HG03025 (cell line): ENCODE data around the gene RRP7A.
"Not testable (repeated sequence)": the region's sequence is repeated elsewhere in the genome, so short reads cannot be mapped to it uniquely, and the experiment has no call there.

Source experiments
- ATAC-seq: cut with Tn5 transposase; IDR thresholded peaks from one replicate; pipeline ENCODE4 v1.9.1; 2021; ENCODE audit warnings: mild to moderate bottlenecking, moderate library complexity; ENCODE audit not compliant: unreplicated experiment, low FRiP score

The RRP7A gene

DNA sequence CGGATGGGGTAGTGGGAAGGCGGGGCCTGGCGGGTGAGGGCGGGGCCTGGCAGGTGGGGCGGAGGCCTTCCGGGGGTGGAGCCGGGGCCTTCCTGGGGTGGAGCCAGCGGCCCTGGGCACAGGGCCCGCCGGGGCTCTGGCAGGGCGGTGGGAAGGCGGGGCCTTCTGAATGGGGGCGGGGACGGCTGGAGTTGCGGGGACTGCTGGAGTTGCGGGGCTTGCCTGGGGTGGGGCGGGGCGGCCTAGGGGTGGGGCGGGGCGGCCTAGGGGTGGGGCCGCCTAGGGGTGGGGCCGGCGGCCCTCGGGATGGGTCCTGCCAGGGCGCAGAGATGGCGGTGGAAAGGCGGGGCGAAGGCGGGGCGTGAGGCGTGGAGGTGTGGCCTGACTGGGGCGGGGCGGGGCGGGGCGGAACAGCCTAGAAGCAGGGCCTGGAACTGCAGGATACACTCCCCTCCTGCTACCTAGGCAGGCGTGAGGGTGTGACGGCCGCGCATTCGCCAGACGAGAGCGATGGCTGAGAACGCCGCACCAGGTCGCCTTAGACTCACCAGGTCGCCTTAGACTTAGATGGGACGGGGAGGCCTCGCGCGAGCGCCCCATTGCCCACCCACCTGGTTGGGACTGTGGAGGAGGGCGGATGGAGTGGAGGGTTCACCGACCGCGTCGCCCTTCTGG is 19.3 kb downstream of the RRP7A start:
- ATAC-seq: peak; percentile 52

DNA sequence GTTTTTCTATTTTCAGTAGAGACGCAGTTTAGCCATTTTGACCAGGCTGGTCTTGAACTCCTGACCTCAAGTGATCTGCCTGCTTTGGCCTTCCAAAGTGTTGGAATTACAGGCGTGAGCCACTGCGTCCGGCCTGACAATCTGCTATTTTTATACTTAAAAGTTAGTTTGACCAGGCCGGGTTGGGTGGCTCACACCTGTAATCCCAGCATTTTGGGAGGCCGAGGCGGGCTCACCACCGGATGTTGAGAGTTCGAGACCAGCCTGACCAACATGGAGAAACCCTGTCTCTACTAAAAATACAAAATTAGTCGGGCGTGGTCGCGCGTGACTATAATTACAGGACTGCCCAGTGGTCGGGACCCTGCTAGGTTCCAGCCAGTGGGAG is 19.8 kb downstream of the RRP7A start:
- not testable (repeated sequence) for ATAC-seq

DNA sequence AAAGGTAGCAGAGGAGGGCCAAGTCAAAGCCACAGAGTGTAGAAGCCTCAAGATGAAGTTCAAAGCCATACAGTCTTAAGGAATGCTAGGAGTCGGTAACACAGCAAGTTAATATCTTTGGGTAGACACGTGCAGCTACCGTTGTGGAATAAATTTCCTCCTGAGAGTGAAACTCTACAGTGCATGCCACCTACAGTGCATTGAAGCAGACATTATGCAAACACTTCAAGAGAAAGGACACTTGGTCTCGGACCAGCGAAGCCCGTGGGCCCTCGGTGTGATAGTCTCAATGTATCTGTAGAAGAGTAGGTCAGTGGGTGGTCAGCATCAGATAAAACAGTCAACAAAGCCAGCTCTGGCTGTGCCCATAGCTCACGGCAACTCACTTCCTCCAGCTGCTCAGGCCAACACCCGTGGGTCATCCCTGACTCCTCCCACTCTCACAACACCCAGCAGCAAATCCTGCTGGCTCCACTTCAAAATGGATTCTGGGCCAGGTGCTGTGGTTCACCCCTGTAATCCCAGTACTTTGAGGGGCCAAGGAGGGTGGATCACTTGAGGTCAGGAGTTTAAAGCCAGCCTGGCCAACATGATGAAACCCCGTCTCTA is 24.0 kb downstream of the RRP7A start:
- ATAC-seq: not testable (repeated sequence)

DNA sequence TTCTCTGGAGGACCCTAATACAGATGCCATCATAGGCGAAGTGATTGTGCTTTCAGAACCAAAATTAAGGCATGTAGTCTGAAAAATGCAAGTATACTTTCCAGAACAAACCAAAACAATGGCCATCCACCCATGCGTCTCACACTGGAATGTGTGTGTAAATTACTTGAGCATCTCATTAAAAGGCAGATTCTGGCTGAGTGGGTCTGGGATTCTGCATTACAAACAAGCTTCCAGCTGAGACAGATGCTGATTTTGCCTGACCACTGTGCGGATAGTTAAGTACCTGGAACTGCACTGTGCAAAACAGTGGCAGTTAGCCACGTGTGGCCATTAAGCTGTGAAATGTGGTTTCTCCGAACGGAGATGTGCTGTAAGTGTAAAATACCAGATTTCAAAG is 26.2 kb downstream of the RRP7A start:
- no peak for ATAC-seq

DNA sequence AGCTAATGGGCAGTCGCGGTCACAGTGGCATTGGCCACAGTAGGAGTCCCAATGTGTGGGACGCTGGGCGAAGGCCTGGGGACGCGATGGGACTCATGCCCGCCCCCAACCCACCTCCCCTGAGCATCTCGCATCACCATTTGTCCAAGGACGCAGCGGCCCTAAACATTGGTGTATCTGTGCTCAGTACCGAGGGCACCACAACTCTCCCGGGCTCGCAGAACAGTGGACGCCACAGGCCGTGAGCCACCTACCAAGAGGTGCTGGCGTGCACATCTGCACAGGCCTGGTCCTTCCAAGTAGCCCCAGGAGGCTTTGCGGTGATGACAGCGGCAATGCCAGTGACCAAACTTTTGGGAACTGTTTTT is 27.3 kb downstream of the RRP7A start:
- ATAC-seq: no peak

DNA sequence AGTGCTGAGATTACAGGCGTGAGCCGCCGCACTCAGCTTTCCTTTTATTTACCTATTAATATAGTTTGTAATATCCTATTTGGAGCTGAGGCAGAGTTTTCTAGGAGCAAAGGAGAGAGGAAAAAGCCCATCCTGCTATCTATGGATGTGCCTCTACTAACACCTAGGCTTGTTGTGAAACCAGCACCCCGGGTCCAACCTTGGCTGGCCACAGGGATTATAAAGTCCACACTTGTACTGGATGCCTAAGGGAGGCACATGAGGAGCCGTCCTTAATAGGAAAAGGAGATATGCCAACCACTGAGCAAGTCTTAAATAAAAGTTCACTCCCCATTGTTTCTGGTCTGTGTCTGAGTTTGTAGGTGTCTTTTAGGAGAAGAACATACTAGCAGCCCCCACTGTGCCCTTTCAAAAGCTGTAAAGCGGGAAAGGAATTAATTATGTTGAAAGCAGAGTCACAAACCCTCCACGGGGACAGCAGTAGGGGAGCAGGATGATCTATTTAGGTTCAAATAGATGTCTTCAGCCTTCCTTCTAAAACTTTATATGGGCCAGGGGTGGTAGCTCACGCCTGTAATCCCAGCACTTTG is 29.3 kb downstream of the RRP7A start:
- no peak for ATAC-seq

DNA sequence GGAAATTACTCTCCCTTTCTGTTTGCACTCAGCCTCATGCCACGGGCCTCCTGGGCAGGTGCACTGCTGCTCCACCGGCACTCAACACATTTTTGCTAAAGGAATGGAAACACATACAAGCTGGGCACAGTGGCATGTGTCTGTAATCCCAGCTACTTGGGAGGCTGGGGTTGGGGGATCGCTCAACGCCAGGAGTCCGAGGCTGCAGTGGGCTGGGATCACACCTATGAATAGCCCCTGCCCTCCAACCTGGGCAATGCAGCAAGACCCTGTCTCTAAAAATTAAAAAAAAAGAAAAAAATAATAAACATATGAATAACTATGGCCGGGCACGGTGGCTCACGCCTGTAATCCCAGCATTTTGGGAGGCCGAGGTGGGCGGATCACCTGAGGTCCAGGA is 30.6 kb downstream of the RRP7A start:
- ATAC-seq: no peak

DNA sequence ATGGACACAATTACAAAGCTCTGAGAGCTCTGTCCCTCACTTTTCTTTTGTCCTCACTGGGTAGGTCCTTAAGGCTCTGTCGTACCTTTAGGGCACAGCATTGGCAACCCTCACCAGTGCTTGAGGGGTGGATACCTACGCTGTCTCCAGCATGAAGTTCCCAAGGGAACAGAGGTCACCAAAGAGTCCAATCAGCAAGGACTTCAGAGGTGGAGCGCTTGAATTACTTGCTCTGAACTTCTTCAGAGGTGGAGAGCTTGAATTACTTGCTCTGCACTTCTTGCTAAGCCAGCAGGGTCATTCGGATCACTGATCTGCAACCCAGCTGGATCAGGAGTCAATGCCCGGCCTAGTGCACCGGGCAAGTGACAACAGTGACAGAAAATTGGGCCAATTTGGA is 35.1 kb downstream of the RRP7A start:
- ATAC-seq: no peak

DNA sequence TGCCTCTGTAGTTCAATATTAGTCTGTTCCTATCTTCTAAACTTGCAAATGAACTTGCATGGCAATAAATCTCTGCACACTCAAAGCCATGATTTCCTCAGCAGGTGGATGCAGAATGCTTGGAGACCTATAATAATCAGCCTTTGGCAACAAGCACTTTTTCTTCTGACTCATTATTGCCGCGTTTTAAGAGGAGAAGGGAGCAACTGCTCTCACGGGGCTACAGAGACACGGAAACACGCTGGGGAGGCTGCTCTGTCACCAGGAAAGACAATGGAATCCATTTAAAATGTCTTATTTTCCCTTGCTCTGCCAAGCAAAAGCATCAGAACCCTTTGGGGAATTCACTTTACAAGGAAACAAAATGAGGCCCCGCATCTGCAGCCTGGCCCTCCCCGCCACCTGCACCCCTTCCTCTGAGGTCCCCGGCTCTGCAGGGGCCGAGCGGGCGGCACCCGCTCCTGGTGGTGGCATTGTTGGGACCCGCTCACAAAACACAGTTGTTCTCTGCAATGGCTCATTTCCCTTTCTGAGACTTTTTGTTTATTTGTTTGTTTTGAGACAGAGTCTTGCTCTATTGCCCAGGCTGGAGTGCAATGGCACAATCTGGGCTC is 35.9 kb downstream of the RRP7A start:
- ATAC-seq: not testable (repeated sequence)

DNA sequence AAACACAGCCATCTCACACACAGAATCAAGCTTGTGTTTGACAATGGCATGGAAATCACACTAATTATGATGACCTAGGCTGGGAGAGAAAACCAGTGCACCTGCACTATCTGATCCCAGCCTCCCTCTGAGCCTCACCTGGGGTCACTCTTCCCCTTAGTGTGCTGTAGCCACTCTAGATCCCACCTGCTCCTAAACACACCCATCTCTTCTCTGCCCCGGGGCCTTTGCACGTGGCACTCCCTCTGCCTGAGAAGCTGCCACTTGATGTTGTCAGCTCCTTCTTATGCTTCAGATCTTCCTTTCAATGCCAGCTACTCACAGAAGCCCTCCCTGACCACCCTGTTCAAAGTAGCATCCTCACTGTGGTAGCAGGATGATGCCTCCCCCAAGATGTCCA is 44.5 kb downstream of the RRP7A start:
- no peak for ATAC-seq

DNA sequence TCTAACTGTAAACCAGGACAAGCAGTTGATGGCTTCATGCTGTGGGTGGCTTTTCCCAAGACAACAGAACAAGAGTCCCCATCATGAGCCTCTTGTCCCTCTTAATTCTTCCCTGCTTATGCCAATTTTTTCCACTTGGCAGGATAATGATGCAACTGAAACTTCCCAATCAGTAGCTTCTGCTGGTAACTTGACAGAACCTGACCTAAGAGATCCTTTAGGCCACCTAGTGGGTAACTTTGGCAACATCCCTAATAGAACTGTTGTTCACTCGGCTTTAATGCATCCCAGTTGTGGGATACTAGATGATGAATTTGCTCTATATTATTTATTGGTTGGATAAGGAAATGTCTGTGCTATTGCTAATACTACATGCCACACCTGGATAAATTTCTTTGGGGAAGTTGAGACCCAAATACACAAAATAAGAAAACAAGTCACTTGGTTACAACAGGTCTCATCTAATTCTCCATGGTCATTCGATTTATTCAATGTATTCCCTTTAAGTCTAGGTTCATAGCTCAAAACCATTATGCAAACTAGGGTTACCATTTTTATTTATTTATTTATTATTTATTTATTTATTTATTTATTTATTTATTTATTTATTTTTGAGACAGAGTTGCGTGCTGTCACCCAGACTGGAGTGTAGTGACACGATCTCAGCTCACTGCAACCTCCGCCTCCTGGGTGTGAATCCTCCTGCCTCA is 46.0 kb downstream of the RRP7A start:
- no peak for ATAC-seq

DNA sequence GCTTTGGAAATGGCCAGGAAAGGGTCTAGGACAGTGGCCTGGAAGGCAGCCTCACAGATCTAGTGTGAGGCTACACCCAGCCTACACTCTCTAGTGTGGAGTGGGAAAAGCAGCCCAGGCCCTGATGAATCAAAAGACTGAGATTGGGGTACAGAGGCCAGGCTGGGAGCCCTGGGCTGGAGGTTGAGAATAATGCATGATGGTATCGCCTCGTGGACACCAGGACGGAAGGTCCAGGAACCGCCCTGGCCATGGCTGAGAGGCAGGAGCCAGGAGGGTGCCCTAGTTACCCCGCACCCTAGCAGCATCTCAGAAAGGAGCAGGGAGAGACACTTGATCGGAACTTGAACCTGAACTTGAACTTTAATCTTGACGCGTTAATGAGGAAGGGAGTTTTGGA is 46.9 kb downstream of the RRP7A start:
- no peak for ATAC-seq

DNA sequence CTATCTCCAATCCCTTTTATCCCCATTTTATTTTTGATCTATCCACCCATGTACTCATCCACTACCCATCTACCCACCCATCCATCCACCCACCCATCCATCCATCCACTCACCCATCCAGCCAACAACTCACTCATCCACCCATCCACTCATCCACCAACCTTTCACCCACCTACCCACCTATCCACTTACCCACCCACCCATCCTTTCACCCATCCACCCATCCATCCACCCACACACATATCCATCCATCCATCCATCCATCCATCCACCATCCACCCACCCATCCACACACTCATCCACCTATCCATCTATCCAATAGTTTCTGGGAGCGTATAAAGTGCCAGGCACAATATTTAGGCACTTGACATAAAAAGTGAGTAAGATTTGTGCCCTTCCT is 48.2 kb downstream of the RRP7A start:
- no peak for ATAC-seq

DNA sequence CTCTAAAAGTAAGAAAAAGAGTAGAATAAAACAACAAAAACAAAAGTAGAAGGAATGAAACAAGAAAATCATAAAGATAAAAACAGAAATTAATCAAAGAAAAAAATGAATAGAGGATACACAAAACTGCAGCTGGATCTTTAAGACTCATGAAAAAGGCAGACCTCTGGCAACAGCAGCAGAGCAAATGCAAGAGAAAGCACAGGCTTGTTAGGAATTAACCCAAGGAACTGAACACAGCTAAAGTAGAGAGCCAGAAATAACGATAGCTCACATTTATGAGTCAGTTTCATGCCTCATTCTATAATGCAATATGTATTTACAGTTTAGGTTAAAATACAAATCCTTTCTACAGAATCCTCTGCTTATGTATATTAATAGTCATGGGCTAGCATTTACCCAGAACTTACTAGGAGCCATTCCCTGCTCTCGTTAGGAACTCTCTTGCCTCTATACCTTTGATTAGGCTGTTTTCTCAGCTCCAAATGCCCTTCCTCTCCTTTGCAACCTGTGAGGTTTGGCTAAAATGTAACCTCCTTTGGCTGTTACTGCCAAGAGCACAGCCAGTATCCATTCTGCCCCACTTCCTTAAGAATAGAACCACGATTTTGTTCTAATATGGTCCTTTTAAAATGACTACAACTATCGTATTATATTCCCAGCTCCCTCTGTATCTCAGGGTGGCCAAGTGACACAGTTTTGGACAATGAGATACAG is 49.1 kb downstream of the RRP7A start:
- no peak for ATAC-seq

DNA sequence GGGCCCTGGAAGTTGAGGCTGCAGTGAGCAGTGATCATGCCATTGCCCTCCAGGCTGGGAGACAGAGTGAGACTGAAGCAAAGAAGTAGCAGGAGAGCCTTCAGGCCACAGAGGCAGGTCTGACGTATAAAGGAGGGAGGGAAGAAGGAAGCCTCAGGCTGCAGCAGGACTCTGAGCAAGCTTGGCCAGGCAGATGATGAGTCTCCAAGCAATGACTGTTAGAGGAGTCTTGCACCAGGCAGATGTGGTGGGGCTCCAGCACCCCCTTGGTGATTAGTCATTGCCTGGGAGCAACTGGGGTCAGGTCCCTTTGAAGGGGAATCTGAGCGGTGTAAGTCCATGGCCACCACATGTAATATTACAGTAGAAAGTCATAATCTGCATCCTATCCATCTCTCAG is 50.8 kb downstream of the RRP7A start:
- no peak for ATAC-seq

DNA sequence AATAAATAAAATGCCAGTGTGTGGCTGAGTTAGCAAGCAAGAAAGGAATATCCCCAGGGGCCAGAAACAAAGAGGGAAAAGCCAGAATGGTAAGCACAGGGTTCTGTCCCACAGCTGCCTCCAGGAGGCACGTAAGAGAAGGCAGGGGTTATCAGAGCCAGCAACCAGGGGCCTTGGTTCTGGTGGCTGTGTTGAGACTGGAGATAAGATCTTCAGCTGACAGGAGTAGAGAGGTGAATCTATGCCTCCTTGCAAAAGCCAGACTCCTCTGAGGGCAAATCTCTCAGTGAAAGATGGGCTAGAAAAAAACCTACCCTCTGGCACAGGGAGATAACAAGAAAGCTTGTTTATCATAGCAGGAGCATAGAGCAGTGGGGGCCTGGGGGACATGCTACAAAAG is 57.6 kb downstream of the RRP7A start:
- no peak for ATAC-seq

DNA sequence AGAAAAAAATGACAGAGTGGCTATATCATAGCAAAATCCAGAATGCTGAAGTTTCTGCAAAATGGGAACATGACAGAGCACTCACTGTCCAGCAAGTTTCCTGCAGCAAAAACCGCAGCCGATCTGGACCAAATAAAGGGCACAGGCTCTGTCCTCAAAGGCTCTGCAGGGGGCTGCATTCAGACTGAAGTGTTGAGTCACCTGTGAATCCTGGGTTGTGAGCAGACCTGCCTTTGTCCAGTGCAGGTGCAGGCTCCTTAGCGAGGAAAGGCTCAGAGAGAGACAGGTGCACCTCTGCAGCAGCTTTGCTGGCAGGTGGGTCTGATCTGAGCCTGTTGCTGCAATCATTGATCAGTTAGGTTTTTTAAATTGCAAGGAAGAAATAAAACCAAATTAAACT is 58.1 kb downstream of the RRP7A start:
- no peak for ATAC-seq
